WERI-Rb-1 (cell line): Measurements from ENCODE around the gene CMTM2.
"Not testable (repeated sequence)": the region's sequence is repeated elsewhere in the genome, so short reads cannot be mapped to it uniquely, and the experiment has no call there.

ENCODE experiments used
- DNase-seq: peaks from one replicate; pipeline ENCODE4 v3.0.0-alpha.2; 2020
- H3K27ac ChIP-seq: fragments of 250-450 bp; sonication (Bioruptor Pico); 2 replicates; pipeline ENCODE4 v1.5.1; 2020; ENCODE audit warnings: mild to moderate bottlenecking, moderate library complexity
- H3K27me3 ChIP-seq: fragments of 250-450 bp; sonication (Bioruptor Pico); 2 replicates; pipeline ENCODE4 v1.5.1; 2021; ENCODE audit warnings: mild to moderate bottlenecking, low read depth, moderate library complexity; ENCODE audit not compliant: insufficient read depth, severe bottlenecking
- H3K36me3 ChIP-seq: fragments of 250-450 bp; sonication (Bioruptor Pico); 2 replicates; pipeline ENCODE4 v1.5.1; 2020; ENCODE audit warnings: mild to moderate bottlenecking, moderate library complexity
- H3K4me3 ChIP-seq: 2 replicates; pipeline ENCODE4 v1.5.1; 2011; ENCODE audit warnings: low read depth, mild to moderate bottlenecking, control low read depth, low read length
- H3K9me3 ChIP-seq: fragments of 250-450 bp; sonication (Bioruptor Pico); 2 replicates; pipeline ENCODE4 v1.5.1; 2021; ENCODE audit warnings: mild to moderate bottlenecking, moderate library complexity; ENCODE audit not compliant: severe bottlenecking
- CTCF ChIP-seq: IDR thresholded peaks from 2 replicates; pipeline ENCODE4 v1.5.1; 2011; ENCODE audit warnings: low read depth, mild to moderate bottlenecking, control low read depth, inconsistent platforms, low read length

The CMTM2 gene

GRCh38 chr16:66591018-66591417 lies 11.8 kb downstream of the CMTM2 start:
- no peak for DNase-seq
- H3K27ac ChIP-seq: no peak overlapping the region
- H3K4me3 ChIP-seq: no peak overlapping the region
- no peaks in the 10 kb centered on the region for H3K36me3 ChIP-seq
- H3K9me3 ChIP-seq: no peaks in the 10 kb centered on the region
- H3K27me3 ChIP-seq: no peaks in the 10 kb centered on the region
- no peak for TF ChIP-seq CTCF

- TF ChIP-seq CTCF: no peak
- Histone ChIP-seq H3K27ac (no peak overlapping the region), H3K36me3 (no peaks in the 10 kb centered on the region), H3K9me3 (no peaks in the 10 kb centered on the region), H3K4me3 (no peak overlapping the region), H3K27me3 (no peaks in the 10 kb centered on the region)
- no peak for DNase-seq
Measured at GRCh38 chr16:66592241-66592640, 13.0 kb downstream of the CMTM2 start.

DNA sequence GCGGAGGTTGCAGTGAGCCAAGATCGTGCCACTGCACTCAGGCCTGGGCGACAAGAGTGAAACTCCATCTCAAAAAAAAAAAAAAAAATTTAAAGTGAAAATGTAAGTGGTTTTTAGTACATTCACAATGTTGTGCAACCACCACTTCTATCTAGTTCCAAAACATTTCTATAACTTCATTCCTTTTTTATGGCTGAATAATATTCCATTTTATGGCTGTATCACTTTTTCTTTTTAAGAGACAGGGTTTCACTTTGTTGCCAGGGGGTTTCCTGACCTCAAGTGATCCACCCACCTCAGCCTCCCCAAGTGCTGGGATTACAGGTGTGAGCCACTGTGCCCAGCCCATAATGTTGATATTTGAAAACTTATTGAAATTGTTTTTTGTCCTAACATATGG lies 13.6 kb downstream of the CMTM2 start:
- no peak for TF ChIP-seq CTCF
- Histone ChIP-seq H3K4me3 (no peak overlapping the region), H3K36me3 (no peaks in the 10 kb centered on the region), H3K27me3 (no peaks in the 10 kb centered on the region), H3K27ac (no peak overlapping the region), H3K9me3 (no peaks in the 10 kb centered on the region)
- no peak for DNase-seq

- TF ChIP-seq CTCF: no peak
- Histone ChIP-seq H3K9me3 (no peaks in the 10 kb centered on the region), H3K27ac (no peak overlapping the region), H3K27me3 (no peaks in the 10 kb centered on the region), H3K36me3 (no peaks in the 10 kb centered on the region), H3K4me3 (no peak overlapping the region)
- DNase-seq: no peak
Measured at GRCh38 chr16:66594739-66595138, 15.5 kb downstream of the CMTM2 start.

GRCh38 chr16:66596559-66596958 lies 17.3 kb downstream of the CMTM2 start:
- not testable (repeated sequence) for H3K27me3 ChIP-seq, H3K9me3 ChIP-seq, H3K4me3 ChIP-seq, H3K27ac ChIP-seq, DNase-seq, H3K36me3 ChIP-seq

DNA sequence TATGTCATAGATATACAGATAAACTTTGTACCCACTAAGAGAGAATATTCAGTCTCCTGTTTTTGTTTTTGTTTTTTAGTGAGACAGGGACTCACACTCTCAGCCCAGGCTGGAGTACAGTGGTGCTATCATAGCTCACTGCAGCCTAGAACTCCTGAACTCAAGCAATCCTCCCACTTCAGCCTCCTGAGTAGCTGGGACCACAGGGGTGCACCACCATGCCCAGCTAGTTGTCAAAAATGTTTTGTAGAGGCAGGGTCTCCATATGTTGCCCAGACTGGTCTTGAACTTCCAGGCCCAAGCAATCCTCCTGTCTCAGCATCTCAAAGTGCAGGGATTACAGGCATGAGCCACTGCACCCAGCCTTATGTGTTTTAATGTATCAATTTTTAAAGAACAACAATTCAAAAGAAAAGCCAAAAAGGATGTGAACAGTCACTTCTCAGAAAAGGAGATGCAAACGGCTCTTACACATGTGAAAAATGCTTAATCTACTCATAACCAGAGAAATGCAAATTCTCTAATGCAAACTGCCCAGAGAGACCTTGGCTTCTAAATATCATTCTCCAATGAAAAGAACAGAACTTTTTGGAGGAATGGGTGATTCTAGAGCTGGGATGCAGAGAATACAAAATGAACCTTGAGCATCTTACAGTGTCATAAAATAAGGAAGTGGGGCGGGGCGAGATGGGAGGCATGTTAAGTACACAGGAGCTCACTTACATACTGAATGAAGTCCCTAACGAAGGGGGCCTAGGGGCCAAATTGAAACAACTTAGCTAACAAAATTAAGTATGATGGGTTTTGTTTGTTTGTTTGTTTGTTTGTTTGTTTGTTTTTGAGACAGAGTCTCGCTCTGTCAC lies 18.0 kb downstream of the CMTM2 start:
- H3K27me3 ChIP-seq: no peaks in the 10 kb centered on the region
- H3K36me3 ChIP-seq: no peaks in the 10 kb centered on the region
- H3K9me3 ChIP-seq: peaks cover 4% of the 10 kb centered on the region
- no peak for TF ChIP-seq CTCF
- DNase-seq: no peak
- H3K4me3 ChIP-seq: no peak overlapping the region
- H3K27ac ChIP-seq: no peak overlapping the region
